ENCODE data around the gene CLPTM1. TPM values are rescaled to one million over a fixed set of nuclear protein-coding genes. Genes with fewer than 3 reads are reported as not detected.

Gene CLPTM1
- polyA plus RNA-seq, 1 of the 3 experiments (the other 2 are of a cell fraction) = 86.5 TPM

GRCh38 chr19:44974857-44975256 is 19.7 kb downstream of the CLPTM1 start:
- ChIA-PET POLR2A (no interaction called here), CTCF (interaction anchor here (1.7 to 1.9 kb wide), 2 partner anchors 14 to 71 kb away, joined by 5 read pairs; no protein-coding TSS in a partner anchor)
- no peaks in the 10 kb centered on the region for H4K20me1 ChIP-seq (ENCODE audit: insufficient read depth)
- 93% methylated on average over 5 of the region's 5 CpGs for WGBS (ENCODE audit: low lambda C conversion rate)
- H3K27ac ChIP-seq (ENCODE audit: low read depth in 2 of 2, low read length in 1 of 2) = no peak overlapping the region
- H3F3A ChIP-seq (replicated peaks; ENCODE audit: insufficient read depth) = no peaks in the 10 kb centered on the region
- no peaks in the 10 kb centered on the region for H3K27me3 ChIP-seq (ENCODE audit: insufficient read depth)
- DNase-seq = no peak
- H3K79me2 ChIP-seq (ENCODE audit: insufficient read depth) = 0 out of 2 replicates have a peak, but pooled peaks cover 1% of the 10 kb centered on the region
- no peaks in the 10 kb centered on the region for H3K9me3 ChIP-seq
- no peak overlapping the region for H3K4me3 ChIP-seq (ENCODE audit: low read depth in 2 of 2, low read length in 1 of 2)
- H3K4me2 ChIP-seq = no peak overlapping the region
- TF ChIP-seq FOSL2 (IDR thresholded peaks at IDR 0.05; ENCODE audit: borderline replicate concordance, low read depth) (no peak), ELF1 (IDR thresholded peaks at IDR 0.05) (no peak), ZBTB33 (IDR thresholded peaks at IDR 0.05; ENCODE audit: borderline replicate concordance, low read depth) (no peak), GABPA (IDR thresholded peaks at IDR 0.05; ENCODE audit: low read depth) (no peak), POLR2AphosphoS5 (IDR thresholded peaks at IDR 0.05; ENCODE audit: low read depth, low read length) (no peak), NRF1 (IDR thresholded peaks at IDR 0.05; ENCODE audit: low read depth, low read length) (no peak), SMC3 (IDR thresholded peaks at IDR 0.05; ENCODE audit: low read depth, low read length) (no peak), JUND (IDR thresholded peaks at IDR 0.05) (no peak), PBX3 (IDR thresholded peaks at IDR 0.05) (no peak), MXI1 (IDR thresholded peaks at IDR 0.05; ENCODE audit: low read depth, low read length) (no peak), TEAD4 (IDR thresholded peaks at IDR 0.05; ENCODE audit: borderline replicate concordance, insufficient read depth) (no peak), SIN3A (IDR thresholded peaks at IDR 0.05; ENCODE audit: borderline replicate concordance, low read depth, low read length) (no peak), TAF1 (IDR thresholded peaks at IDR 0.05; ENCODE audit: borderline replicate concordance, low read depth, low read length) (no peak), MAX (IDR thresholded peaks at IDR 0.05; ENCODE audit: low read depth) (no peak), TCF12 (IDR thresholded peaks at IDR 0.05) (no peak), USF2 (IDR thresholded peaks at IDR 0.05; ENCODE audit: borderline replicate concordance, low read depth, low read length) (no peak), USF1 (IDR thresholded peaks at IDR 0.05; ENCODE audit: borderline replicate concordance, low read depth) (no peak), RAD21 (IDR thresholded peaks at IDR 0.05; ENCODE audit: low read length) (no peak), FOXM1 (IDR thresholded peaks at IDR 0.05; ENCODE audit: low read depth) (no peak), FOXJ3 (CRISPR knock-in tag; IDR thresholded peaks at IDR 0.05) (no peak)
- no peak overlapping the region for H2AFZ ChIP-seq (ENCODE audit: low read depth)
- peaks cover 30 to 41% of the 10 kb centered on the region in 2 experiments for H3K36me3 ChIP-seq (replicated peaks in 1 of 2; ENCODE audit: control insufficient read depth in 1 of 2, insufficient read depth in 2 of 2, low read length in 1 of 2)
- H3K4me1 ChIP-seq (ENCODE audit: control insufficient read depth in 1 of 2, insufficient read depth in 2 of 2, low read depth in 1 of 2, low read length in 1 of 2) = no peaks in the 10 kb centered on the region
- H3K9ac ChIP-seq = no peak overlapping the region
- H3K9me2 ChIP-seq = no peaks in the 10 kb centered on the region

All from SK-N-SH (cell line).